ENCODE data around the gene FAM81A.

Gene FAM81A

DNA sequence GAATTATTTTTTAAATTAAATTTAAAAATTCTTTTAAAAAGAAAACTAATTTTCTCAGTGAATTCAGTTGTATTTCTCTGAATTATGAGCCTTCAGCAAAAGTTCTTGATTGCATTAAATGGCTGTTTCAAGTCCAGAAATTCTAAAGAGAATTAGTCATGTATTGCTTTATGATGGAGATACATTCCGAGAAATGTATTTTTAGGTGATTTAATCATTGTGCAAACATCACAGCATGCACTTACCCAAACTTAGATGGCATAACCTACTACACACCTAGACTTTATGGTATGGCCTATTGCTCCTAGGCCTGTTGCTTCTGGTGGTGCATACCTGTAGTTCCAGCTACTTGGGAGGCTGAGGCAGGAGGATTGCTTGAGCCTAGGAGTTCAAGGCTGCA lies 129.3 kb downstream of the FAM81A start:
- DNase-seq (ENCODE audit: extremely low read depth in 1 of 2, low read depth in 1 of 2), result no peak

DNA sequence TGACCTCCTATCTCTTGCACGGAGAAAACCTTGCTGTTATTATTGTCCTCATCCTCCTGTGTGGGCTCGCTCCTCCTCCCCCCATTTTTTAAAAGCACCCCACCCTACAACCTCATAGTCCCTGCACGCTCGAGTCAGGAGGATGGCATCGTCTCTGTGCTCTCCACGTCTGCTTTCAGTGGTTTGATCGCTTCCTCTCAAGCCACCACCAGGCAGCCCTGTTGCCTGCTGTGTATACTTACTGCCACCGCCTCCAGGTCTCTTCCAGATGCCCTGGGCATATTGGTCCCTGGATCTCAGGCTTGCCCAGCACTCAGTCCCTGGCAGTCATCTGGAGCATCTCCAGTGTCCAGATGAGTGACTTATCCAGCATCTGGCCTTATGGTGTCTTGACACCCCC lies 131.5 kb downstream of the FAM81A start:
- DNase-seq (ENCODE audit: extremely low read depth in 1 of 2, low read depth in 1 of 2), result no peak

DNA sequence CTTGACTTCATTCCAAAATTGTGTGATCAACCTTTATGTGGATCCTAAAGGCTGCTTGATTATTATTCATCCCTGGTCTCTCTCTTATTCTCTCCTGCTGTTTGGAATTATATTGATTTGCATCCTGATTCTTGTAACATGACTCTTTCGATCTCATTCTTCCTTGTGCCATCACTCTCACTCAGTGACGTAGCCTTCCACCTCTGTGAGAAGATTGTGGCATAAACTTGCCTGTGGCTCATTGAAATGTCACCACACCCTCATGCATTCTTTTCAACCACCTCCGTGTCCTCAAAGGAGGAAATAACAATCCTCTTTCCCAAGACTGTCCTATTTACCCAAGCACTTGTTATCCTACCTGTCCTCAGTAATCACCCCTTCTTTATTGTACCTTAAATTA lies 132.3 kb downstream of the FAM81A start:
- no peak for DNase-seq (ENCODE audit: extremely low read depth in 1 of 2, low read depth in 1 of 2)

DNA sequence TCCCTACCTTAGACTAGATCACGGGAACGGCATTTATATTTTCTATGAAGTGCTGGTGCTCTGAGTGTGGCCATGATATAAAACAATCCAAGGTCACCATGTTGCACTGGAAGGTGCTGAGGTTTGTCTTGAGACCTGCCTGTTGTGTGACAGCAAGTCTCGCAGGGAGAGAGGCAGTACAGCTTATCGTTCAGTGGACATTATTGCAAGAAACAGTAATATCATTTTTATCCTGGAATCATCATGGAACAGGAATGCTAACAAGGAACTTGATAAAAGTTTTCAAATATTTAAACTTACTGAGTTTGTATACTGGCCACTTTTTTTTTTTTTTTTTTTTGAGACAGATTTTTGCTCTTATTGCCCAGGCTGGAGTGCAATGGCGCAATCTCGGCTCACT lies 133.6 kb downstream of the FAM81A start:
- no peak for DNase-seq (ENCODE audit: extremely low read depth in 1 of 2, low read depth in 1 of 2)

Measured in activated CD8-positive, alpha-beta memory T cell treated with anti-CD3 and anti-CD28 coated beads for 1 hour (primary cell).